ENCODE data around the gene PCED1A. TPM values are rescaled to one million over a fixed set of nuclear protein-coding genes. Genes with fewer than 3 reads are reported as not detected.

PCED1A gene
- total and polyA plus RNA-seq, 9 donors = 6.0 to 58.0 (median 39.1) TPM

DNA sequence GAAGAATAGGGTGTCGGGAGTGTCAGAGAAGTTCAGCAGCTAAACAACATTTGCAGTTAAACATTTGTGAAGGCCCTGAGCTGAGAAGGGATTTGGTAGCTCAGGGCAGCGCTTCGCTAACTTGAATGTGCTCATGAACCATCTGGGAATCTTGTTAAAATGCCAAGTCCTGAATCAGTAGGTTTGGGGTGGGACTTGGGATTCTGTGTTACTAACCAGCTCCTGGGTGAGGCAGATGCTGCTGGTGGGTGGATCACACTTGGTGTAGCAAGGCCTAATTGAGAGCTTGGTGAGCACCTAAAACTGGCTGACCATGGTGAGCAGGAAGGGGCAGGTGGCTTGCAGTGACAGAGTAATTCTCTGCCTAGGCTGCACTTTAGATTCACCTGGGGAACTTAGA is 38.7 kb upstream of the PCED1A start:
- Histone ChIP-seq H3K36me3 (no peaks in the 10 kb centered on the region), H3K9me3 (no peaks in the 10 kb centered on the region), H3K4me1 (ENCODE audit: insufficient read depth) (peaks cover 5% of the 10 kb centered on the region), H3K27ac (no peak overlapping the region), H3K27me3 (no peaks in the 10 kb centered on the region), H3K4me3 (no peak overlapping the region)
- intact Hi-C loops (cut with DNase I) = no loop called here
- WGBS, 3 donors = 22 to 32% (median 22%) methylated on average over 3 of the region's 3 CpGs
- DNase-seq = no peak
- no peak for TF ChIP-seq EP300 (IDR thresholded peaks at IDR 0.05)
- no peak for TF ChIP-seq POLR2A (IDR thresholded peaks at IDR 0.05)
- TF ChIP-seq, protein P1, sequence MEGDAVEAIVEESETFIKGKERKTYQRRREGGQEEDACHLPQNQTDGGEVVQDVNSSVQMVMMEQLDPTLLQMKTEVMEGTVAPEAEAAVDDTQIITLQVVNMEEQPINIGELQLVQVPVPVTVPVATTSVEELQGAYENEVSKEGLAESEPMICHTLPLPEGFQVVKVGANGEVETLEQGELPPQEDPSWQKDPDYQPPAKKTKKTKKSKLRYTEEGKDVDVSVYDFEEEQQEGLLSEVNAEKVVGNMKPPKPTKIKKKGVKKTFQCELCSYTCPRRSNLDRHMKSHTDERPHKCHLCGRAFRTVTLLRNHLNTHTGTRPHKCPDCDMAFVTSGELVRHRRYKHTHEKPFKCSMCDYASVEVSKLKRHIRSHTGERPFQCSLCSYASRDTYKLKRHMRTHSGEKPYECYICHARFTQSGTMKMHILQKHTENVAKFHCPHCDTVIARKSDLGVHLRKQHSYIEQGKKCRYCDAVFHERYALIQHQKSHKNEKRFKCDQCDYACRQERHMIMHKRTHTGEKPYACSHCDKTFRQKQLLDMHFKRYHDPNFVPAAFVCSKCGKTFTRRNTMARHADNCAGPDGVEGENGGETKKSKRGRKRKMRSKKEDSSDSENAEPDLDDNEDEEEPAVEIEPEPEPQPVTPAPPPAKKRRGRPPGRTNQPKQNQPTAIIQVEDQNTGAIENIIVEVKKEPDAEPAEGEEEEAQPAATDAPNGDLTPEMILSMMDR (IDR thresholded peaks at IDR 0.05) = no peak

DNA sequence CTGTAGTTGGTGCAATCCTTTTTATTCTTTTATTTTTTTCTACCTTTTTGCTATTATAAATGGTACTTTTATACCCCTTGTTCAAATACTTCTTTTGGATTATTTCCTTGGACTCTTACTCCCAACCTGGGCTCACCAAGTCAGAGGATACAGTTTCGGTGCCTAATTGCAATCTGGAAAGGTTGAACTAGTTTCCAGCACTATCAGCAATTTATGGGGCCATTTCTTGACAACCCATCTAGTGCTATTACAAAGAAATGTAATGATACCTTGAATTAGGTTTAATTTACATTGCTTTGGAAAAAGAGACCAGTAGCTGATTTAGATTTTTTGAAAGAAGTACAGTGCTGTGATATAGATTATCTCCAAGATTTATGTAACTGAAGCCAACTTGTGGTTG is 38.1 kb upstream of the PCED1A start:
- Histone ChIP-seq H3K36me3 (no peaks in the 10 kb centered on the region), H3K27me3 (no peaks in the 10 kb centered on the region), H3K27ac (no peak overlapping the region), H3K4me1 (ENCODE audit: insufficient read depth) (peaks cover 5% of the 10 kb centered on the region), H3K4me3 (no peak overlapping the region), H3K9me3 (no peaks in the 10 kb centered on the region)
- intact Hi-C loops (cut with DNase I) = no loop called here
- TF ChIP-seq POLR2A (IDR thresholded peaks at IDR 0.05) (no peak), EP300 (IDR thresholded peaks at IDR 0.05) (no peak)
- TF ChIP-seq, protein P1 (IDR thresholded peaks at IDR 0.05) = no peak
- WGBS, 3 donors = 95 to 100% (median 97%) methylated on average over 1 of the region's 1 CpG
- DNase-seq = no peak

GRCh38 chr20:2875690-2876203 is 35.3 kb upstream of the PCED1A start:
- no peak for DNase-seq
- peaks cover 11% of the 10 kb centered on the region for H3K4me1 ChIP-seq (ENCODE audit: insufficient read depth)
- no peaks in the 10 kb centered on the region for H3K27me3 ChIP-seq
- TF ChIP-seq EP300 (IDR thresholded peaks at IDR 0.05) (no peak), POLR2A (IDR thresholded peaks at IDR 0.05) (no peak)
- TF ChIP-seq, protein P1 (IDR thresholded peaks at IDR 0.05) = no peak
- intact Hi-C loops (cut with DNase I) = no loop called here
- no peak overlapping the region for H3K27ac ChIP-seq
- H3K4me3 ChIP-seq = no peak overlapping the region
- no peaks in the 10 kb centered on the region for H3K9me3 ChIP-seq
- H3K36me3 ChIP-seq = no peaks in the 10 kb centered on the region
- WGBS, 3 donors = 89 to 93% (median 90%) methylated on average over 5 of the region's 5 CpGs

DNA sequence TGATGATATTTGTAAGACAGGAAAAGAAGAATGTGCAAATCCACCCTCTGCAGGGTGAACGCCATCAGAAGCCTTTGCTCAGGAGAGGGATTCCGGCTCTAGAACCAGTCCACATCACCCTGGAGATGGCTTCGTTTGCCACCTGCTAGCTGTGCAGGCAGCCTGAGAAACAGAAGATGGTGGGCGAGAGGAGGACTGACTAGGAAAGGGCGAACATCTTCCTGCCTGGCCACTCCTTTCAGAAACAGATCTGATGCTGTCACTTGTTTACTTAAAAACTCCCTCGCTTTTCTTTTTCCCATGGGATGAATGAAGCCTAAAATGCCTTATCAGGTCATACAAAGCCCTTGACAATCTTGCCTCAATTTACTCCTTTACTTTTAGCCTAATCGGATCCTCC is 34.0 kb upstream of the PCED1A start:
- Histone ChIP-seq H3K9me3 (no peaks in the 10 kb centered on the region), H3K4me3 (peak overlapping the region; percentile 79), H3K27ac (no peak overlapping the region), H3K4me1 (ENCODE audit: insufficient read depth) (peaks cover 11% of the 10 kb centered on the region), H3K36me3 (no peaks in the 10 kb centered on the region), H3K27me3 (no peaks in the 10 kb centered on the region)
- WGBS, 3 donors = 25 to 29% (median 27%) methylated on average over 7 of the region's 7 CpGs
- TF ChIP-seq POLR2A (IDR thresholded peaks at IDR 0.05) (no peak), EP300 (IDR thresholded peaks at IDR 0.05) (no peak)
- TF ChIP-seq, protein P1 (IDR thresholded peaks at IDR 0.05) = no peak
- DNase-seq = no peak
- intact Hi-C loops (cut with DNase I) = no loop called here

Measured in ovary (tissue), 9 donors.